Ascending aorta (tissue), 2 donors: ENCODE data around the gene PFKP. TPM values are rescaled to one million over a fixed set of nuclear protein-coding genes. Genes with fewer than 3 reads are reported as not detected.

Source experiments
- DNase-seq, 2 donors: peaks; one replicate each; pipeline ENCODE4 v3.0.0-alpha.2; 2019; ENCODE audit warnings: low spot score in 2 of 2
- H3K27ac ChIP-seq, 2 donors: fragments of 200-600 bp; sonication (generic); one replicate each; pipeline ENCODE4 v1.5.1; 2016 to 2017; ENCODE audit warnings: mild to moderate bottlenecking in 1 of 2
- H3K27me3 ChIP-seq: fragments of 200-600 bp; sonication (generic); one replicate; pipeline ENCODE4 v1.5.1; 2017
- H3K36me3 ChIP-seq, 2 donors: fragments of 200-600 bp; sonication (generic); one replicate each; pipeline ENCODE4 v1.5.1; 2016
- H3K4me1 ChIP-seq, 2 donors: fragments of 200-600 bp; sonication (generic); one replicate each; pipeline ENCODE4 v1.5.1; 2016 to 2017; ENCODE audit warnings: mild to moderate bottlenecking in 1 of 2
- H3K4me3 ChIP-seq, 2 donors: fragments of 200-600 bp; sonication (generic); one replicate each; pipeline ENCODE4 v1.5.1; 2016 to 2017; ENCODE audit warnings: mild to moderate bottlenecking in 1 of 2
- H3K9me3 ChIP-seq, 2 donors: fragments of 200-600 bp; sonication (generic); one replicate each; pipeline ENCODE4 v1.5.1; 2016
- intact Hi-C: fragments of 100-400 bp; cut with DNase I; formaldehyde crosslinking; loops from one replicate; pipeline ENCODE4 v1.15.1; 2023
- total RNA-seq: library from RNA; depleted of rRNA; stranded (reverse); fragments of >200 nt; gene quantifications from one replicate; pipeline ENCODE4 v1.1.0, GENCODE V29; 2016
- TF ChIP-seq, protein P1 (sequence below), 3 experiments: fragments of 200-600 bp in 2 of 3; fragments of 450-650 bp in 1 of 3; sonication (generic) in 2 of 3; IDR thresholded peaks; one replicate each; pipeline ENCODE4 v1.5.1; 2016 to 2019; ENCODE audit warnings: antibody characterized with exemption in 3 of 3, mild to moderate bottlenecking in 1 of 3, moderate library complexity in 1 of 3

Gene PFKP
- total RNA-seq, result 197 TPM

DNA sequence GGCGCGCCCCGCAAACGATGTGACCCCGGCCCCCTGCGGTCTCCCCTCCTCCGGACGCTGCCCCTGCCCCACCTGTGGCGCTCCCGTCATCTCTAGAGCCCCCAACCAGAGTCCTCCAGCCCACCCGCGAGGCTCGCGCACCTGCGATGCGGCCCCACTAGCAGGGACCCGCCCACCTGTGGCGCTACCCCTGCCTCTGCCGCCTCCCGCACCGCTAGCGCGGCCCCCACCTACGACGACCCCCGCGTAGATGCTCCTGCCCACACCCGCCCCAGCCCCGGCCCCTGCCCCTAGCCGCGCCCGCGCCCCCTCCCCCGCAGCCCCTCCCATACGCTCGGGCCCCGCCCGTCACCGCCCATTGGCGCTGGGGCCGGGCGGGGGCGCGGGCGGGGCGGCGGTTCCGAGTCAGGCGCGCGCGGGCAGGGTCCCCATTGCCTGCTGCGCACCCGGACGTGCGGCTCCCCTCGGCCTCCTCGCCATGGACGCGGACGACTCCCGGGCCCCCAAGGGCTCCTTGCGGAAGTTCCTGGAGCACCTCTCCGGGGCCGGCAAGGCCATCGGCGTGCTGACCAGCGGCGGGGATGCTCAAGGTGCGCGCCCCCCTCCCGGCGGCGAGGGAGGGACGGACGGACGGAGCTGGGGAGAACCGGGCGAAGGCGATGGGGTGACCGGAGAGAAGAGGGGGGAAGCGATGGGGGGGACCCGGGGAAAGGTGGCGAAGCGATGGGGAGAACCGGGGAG is at the start of gene PFKP:
Gene PFKP, plus strand, starts transcription at position 431 of the 741 bp plus-strand sequence. Its CDS starts 48 bp downstream, at position 479.
- H3K27ac ChIP-seq, result peak within 1 kb of the TSS; percentile 72 to 78
- intact Hi-C loops, result loop anchor here (2.0 to 5.0 kb wide), 2 partner anchors 22 to 55 kb away; no protein-coding TSS in a partner anchor
- peak in 1 of 2 donors; percentile 69 for DNase-seq
- no peaks in the 10 kb centered on the region for H3K27me3 ChIP-seq
- H3K4me1 ChIP-seq, result peaks cover 0 to 14% of the 10 kb centered on the region in 2 donors
- H3K36me3 ChIP-seq, result no peaks in the 10 kb centered on the region
- TF ChIP-seq, protein P1, sequence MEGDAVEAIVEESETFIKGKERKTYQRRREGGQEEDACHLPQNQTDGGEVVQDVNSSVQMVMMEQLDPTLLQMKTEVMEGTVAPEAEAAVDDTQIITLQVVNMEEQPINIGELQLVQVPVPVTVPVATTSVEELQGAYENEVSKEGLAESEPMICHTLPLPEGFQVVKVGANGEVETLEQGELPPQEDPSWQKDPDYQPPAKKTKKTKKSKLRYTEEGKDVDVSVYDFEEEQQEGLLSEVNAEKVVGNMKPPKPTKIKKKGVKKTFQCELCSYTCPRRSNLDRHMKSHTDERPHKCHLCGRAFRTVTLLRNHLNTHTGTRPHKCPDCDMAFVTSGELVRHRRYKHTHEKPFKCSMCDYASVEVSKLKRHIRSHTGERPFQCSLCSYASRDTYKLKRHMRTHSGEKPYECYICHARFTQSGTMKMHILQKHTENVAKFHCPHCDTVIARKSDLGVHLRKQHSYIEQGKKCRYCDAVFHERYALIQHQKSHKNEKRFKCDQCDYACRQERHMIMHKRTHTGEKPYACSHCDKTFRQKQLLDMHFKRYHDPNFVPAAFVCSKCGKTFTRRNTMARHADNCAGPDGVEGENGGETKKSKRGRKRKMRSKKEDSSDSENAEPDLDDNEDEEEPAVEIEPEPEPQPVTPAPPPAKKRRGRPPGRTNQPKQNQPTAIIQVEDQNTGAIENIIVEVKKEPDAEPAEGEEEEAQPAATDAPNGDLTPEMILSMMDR (IDR thresholded peaks at IDR 0.05), result no peak
- H3K4me3 ChIP-seq, result peak within 1 kb of the TSS; percentile 87
- H3K9me3 ChIP-seq, result no peaks in the 10 kb centered on the region

DNA sequence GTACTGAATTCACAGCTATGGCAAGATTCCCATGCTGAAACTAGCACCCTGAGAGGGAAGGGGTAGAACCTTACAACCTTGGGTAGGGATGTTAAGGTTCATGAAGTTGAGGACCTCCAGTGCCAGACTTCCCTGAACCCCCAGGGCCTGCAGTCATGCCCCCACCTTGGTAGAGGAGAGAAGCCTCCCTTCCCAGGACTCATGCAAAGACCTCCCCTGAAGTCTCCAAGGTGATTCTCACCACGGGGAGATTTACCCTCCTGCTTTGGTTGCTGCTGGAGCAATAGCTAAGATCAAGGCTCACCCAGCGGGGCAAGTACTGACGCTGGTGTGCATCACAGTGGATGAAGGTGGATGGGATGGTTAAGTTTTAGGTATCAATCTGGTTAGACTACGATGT is 49.1 kb upstream of the PFKP start:
- DNase-seq, result no peak
- TF ChIP-seq, protein P1 (IDR thresholded peaks at IDR 0.05), result no peak
- intact Hi-C loops, result no loop called here
- Histone ChIP-seq H3K36me3 (no peaks in the 10 kb centered on the region), H3K27ac (no peak overlapping the region), H3K4me1 (no peaks in the 10 kb centered on the region), H3K9me3 (no peaks in the 10 kb centered on the region), H3K4me3 (no peak overlapping the region), H3K27me3 (no peaks in the 10 kb centered on the region)

DNA sequence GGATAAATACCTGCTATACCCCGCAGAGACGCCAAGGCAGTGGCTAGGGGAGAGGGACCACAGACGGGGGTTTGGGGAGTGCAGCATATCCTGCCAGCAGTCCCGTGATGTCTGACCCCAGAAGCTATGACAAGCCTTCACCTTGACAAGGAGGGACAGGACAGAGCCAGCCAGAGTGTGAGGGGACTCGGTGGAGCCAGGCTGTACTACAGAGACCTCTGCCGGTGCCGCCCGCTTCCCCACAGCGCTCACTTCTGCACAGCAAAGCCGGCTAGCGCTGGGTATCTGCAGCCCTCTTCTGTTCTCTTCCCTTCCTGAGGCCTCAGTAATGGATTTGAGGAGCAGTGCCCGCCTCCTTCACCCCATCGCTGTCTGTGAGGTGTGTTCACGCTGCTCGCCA is 47.0 kb upstream of the PFKP start:
- intact Hi-C loops, result no loop called here
- Histone ChIP-seq H3K36me3 (no peaks in the 10 kb centered on the region), H3K27me3 (no peaks in the 10 kb centered on the region), H3K4me3 (no peak overlapping the region), H3K9me3 (no peaks in the 10 kb centered on the region), H3K4me1 (no peaks in the 10 kb centered on the region), H3K27ac (no peak overlapping the region)
- TF ChIP-seq, protein P1 (IDR thresholded peaks at IDR 0.05), result no peak
- no peak for DNase-seq

DNA sequence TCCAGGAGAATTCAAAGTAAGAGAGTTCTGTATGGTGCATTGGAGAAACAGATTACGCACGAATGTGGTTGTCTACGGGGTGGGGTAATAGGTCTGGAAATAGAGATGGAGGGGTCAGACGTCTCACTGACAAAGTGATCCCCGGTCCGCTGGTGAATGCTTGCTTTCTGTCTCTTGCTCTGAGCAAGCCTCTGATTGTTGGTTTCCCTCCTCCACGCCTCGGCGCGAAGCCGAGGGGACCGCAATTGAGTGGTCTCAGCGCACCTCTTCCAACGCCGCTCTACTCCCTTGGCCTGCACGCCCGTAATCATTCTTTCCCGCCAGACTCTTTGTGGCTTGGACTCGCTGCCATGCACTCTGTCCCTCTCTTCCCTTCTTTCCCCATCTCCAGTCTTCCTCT is 46.5 kb upstream of the PFKP start:
- Histone ChIP-seq H3K27ac (no peak overlapping the region), H3K4me3 (no peak overlapping the region), H3K27me3 (no peaks in the 10 kb centered on the region), H3K4me1 (no peaks in the 10 kb centered on the region), H3K36me3 (no peaks in the 10 kb centered on the region), H3K9me3 (no peaks in the 10 kb centered on the region)
- no peak for DNase-seq
- intact Hi-C loops, result no loop called here
- TF ChIP-seq, protein P1 (IDR thresholded peaks at IDR 0.05), result no peak

DNA sequence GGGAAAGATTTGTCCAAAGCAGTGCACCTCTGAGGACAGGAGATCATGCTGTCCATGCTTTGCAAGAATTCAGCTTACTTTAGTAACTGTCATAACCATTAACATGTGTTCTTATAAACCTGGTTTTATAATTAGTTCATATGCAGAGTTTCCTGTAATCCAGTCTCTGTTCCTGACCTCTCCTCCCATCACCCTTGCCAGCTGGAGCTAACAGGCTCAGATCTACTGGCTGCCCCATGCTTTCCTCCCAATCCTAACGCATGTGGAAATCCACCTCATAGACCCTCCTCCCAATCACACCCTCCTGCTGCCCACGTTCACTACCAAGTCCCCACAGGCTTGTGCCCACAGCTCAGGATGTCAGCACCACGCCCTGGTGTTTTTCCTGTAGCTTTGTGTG is 45.3 kb upstream of the PFKP start:
- no peaks in the 10 kb centered on the region for H3K27me3 ChIP-seq
- no peak for DNase-seq
- H3K4me3 ChIP-seq, result no peak overlapping the region
- intact Hi-C loops, result no loop called here
- no peak overlapping the region for H3K27ac ChIP-seq
- no peaks in the 10 kb centered on the region for H3K4me1 ChIP-seq
- no peaks in the 10 kb centered on the region for H3K36me3 ChIP-seq
- H3K9me3 ChIP-seq, result no peaks in the 10 kb centered on the region
- TF ChIP-seq, protein P1 (IDR thresholded peaks at IDR 0.05), result no peak
